GM10266 (cell line): ENCODE data around the gene ATAD1.
"Not testable (repeated sequence)": the region's sequence is repeated elsewhere in the genome, so short reads cannot be mapped to it uniquely, and the experiment has no call there.

Experiments
- DNase-seq: peaks from one replicate; pipeline ENCODE4 v3.0.0; 2012; ENCODE audit errors: extremely low spot score
- CTCF ChIP-seq: IDR thresholded peaks from 2 replicates; pipeline ENCODE4 v1.5.1; 2012; ENCODE audit warnings: mild to moderate bottlenecking, low read depth; ENCODE audit not compliant: control insufficient read depth, insufficient read depth; ENCODE audit errors: missing control alignments

Gene ATAD1, protein sequence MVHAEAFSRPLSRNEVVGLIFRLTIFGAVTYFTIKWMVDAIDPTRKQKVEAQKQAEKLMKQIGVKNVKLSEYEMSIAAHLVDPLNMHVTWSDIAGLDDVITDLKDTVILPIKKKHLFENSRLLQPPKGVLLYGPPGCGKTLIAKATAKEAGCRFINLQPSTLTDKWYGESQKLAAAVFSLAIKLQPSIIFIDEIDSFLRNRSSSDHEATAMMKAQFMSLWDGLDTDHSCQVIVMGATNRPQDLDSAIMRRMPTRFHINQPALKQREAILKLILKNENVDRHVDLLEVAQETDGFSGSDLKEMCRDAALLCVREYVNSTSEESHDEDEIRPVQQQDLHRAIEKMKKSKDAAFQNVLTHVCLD

DNA sequence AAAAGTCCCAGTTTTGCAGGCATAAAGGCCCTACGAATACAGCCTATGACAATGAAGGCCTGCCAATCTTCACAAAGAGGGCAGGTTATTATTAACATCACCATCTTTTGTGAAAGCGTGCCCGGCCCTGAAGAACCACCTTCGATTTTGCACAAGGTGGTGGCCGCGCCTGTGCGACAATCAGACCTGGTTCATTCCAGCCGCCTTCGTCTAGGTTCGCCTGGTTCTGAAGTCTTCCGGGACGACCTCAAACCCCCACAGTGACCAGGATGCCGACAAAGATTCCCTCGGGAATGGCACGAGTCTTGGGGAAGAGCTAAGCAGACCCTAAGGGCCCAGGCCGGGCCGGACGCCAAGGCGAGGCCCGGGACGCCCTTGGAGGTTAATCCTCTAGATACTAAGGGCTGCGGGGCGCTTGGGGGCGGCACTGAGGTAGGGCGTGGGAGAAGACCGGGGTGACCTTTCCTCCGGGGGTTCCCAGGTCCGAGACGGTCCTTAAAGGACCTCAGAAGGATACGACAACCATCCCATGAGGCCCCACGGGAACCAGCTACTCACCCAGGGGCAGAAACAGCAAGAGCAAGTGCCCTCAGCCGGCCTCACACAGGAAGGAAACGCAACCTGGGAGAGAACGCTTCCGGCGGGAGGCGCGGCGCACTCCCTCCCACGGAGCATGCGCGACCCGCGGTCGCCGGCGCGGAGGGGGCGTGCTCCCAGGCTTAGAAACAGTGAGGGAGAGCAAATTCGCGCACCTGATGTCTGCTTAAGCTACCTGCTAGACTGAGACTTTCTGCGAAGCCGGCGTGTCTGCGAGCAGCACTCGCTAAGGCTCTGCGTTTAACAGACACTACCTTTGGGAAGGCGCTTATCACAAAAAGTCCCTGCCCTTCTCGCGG lies at the start of gene ATAD1:
ATAD1 (minus strand) TSS at position 618 of the 896 bp plus-strand sequence. CDS start 3,627 bp downstream, outside the sequence.
- peak; percentile 43 for TF ChIP-seq CTCF

GRCh38 chr10:87867453-87867852 lies 49.4 kb upstream of the ATAD1 start:
- no peak for TF ChIP-seq CTCF
- no peak for DNase-seq

More for the DNA sequence above, at the start of gene ATAD1:
- DNase-seq, result peak; percentile 78

GRCh38 chr10:87866412-87866974 lies 48.5 kb upstream of the ATAD1 start:
- no peak for TF ChIP-seq CTCF
- no peak for DNase-seq

DNA sequence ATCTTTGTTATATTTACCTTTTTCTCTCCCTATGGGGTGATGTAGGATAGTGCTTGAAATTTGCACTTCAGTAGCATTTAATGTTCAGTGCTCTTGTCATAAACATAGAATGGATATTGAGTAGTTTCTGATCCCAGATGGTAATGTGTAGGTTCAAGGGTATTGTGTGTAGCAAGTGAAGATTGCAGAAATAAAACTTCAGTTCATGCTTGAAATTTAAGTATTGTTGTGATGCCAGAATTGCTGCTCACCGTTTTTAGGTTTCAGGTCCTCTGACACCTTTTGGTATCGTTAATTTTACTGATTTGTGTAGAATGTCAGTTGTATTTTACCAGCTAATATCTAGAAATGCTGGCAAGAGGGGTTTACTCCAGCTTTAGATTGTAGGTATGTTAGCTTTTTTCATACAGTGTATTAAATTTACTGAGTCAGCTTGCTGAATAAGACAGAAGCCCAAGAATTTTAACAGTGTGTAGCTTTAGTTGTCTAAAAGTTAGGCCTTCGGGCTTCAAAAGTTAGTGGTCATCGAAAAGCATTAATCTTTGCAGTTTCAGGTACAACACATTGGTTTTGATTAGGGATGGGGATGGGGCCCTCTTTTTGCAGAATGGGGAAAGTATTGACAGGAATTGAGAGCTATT lies 47.3 kb upstream of the ATAD1 start:
- no peak for TF ChIP-seq CTCF
- no peak for DNase-seq

DNA sequence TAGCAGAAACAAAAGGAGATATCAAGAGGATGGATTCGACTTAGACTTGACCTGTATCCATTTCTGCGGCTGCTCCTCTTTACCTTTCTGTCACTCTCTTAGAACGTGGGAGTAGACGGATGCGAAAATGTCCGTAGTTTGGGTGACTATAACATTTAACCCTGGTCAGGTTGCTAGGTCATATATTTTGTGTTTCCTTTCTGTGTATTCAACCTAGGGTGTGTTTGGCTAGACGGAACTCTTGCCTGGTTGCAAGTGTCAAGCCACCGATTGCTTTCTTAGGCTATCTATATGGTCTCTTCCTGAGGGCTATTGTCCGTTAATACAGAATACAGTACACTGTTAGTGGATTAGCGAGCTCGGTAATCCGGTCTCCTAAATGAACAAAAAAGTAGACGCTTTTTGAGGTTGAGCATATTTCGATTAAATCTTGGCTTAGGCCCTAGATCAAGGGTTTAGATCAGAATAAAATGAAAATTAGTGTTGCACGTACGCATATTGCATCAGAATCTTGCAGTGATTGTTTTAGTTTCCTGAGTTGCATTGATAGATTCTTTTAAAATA lies 46.6 kb upstream of the ATAD1 start:
- DNase-seq, result no peak
- TF ChIP-seq CTCF, result no peak

DNA sequence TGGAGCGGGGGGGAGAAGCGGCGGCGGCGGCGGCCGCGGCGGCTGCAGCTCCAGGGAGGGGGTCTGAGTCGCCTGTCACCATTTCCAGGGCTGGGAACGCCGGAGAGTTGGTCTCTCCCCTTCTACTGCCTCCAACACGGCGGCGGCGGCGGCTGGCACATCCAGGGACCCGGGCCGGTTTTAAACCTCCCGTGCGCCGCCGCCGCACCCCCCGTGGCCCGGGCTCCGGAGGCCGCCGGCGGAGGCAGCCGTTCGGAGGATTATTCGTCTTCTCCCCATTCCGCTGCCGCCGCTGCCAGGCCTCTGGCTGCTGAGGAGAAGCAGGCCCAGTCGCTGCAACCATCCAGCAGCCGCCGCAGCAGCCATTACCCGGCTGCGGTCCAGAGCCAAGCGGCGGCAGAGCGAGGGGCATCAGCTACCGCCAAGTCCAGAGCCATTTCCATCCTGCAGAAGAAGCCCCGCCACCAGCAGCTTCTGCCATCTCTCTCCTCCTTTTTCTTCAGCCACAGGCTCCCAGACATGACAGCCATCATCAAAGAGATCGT lies 46.0 kb upstream of the ATAD1 start:
- not testable (repeated sequence) for DNase-seq
